MM.1S (cell line): ENCODE data around the gene ANO10.
A peak's percentile ranks its signal among the peaks of the same experiment; 100 is the strongest.

Source experiments
- DNase-seq: peaks from one replicate; pipeline ENCODE4 v3.0.0-alpha.2; 2015
- H2AFZ ChIP-seq: fragments of 300-600 bp; sonication (generic); 2 replicates; pipeline ENCODE4 v1.6.0; 2016; ENCODE audit warnings: antibody characterized with exemption, low read length
- H3F3A ChIP-seq: fragments of 300-600 bp; sonication (generic); 2 replicates; pipeline ENCODE4 v1.6.1; 2016; ENCODE audit warnings: mild to moderate bottlenecking, antibody characterized with exemption, low read length, moderate library complexity, mixed read lengths; ENCODE audit not compliant: insufficient read depth
- H3K27ac ChIP-seq: fragments of 300-600 bp; sonication (generic); 2 replicates; pipeline ENCODE4 v1.5.1; 2016; ENCODE audit warnings: mild to moderate bottlenecking, low read length
- H3K27me3 ChIP-seq: fragments of 300-600 bp; sonication (generic); replicated peaks from 2 replicates; pipeline ENCODE4 v1.6.0; 2016; ENCODE audit warnings: low read length; ENCODE audit not compliant: insufficient read depth
- H3K36me3 ChIP-seq: fragments of 300-600 bp; sonication (generic); replicated peaks from 2 replicates; pipeline ENCODE4 v1.6.1; 2016; ENCODE audit warnings: mild to moderate bottlenecking, low read length, mixed read lengths; ENCODE audit not compliant: insufficient read depth
- H3K4me1 ChIP-seq: fragments of 300-600 bp; sonication (generic); 2 replicates; pipeline ENCODE4 v1.6.1; 2016; ENCODE audit warnings: low read length, mixed read lengths
- H3K4me2 ChIP-seq: fragments of 300-600 bp; sonication (generic); 2 replicates; pipeline ENCODE4 v1.6.0; 2016; ENCODE audit warnings: low read depth, low read length
- H3K4me3 ChIP-seq: fragments of 300-600 bp; sonication (generic); 2 replicates; pipeline ENCODE4 v1.5.1; 2016; ENCODE audit warnings: low read length, mixed read lengths
- H3K79me2 ChIP-seq: fragments of 300-600 bp; sonication (generic); 2 replicates; pipeline ENCODE4 v1.6.1; 2016; ENCODE audit warnings: mixed run types, low read length, mixed read lengths
- H3K9ac ChIP-seq: fragments of 300-600 bp; sonication (generic); 2 replicates; pipeline ENCODE4 v1.6.1; 2016; ENCODE audit warnings: low read length, mixed read lengths
- H3K9me2 ChIP-seq: fragments of 300-600 bp; sonication (generic); replicated peaks from 2 replicates; pipeline ENCODE4 v1.6.1; 2016; ENCODE audit warnings: mild to moderate bottlenecking, low read length, mixed read lengths; ENCODE audit not compliant: insufficient read depth
- H3K9me3 ChIP-seq: fragments of 300-600 bp; sonication (generic); replicated peaks from 2 replicates; pipeline ENCODE4 v1.6.1; 2016; ENCODE audit warnings: mild to moderate bottlenecking, low read length, mixed read lengths; ENCODE audit not compliant: insufficient read depth
- H4K20me1 ChIP-seq: fragments of 300-600 bp; sonication (generic); 2 replicates; pipeline ENCODE4 v1.6.1; 2016; ENCODE audit warnings: mild to moderate bottlenecking, low read length, moderate library complexity, mixed read lengths; ENCODE audit not compliant: insufficient read depth
- EZH2 ChIP-seq: fragments of 300-600 bp; sonication (generic); optimal IDR thresholded peaks from 2 replicates; pipeline ENCODE3; 2017; ENCODE audit warnings: low read depth, mild to moderate bottlenecking, antibody characterized with exemption, low read length, mixed read lengths
- EZH2phosphoT487 ChIP-seq: fragments of 300-600 bp; sonication (generic); IDR thresholded peaks from 2 replicates; pipeline ENCODE4 v1.6.1; 2018; ENCODE audit warnings: antibody characterized with exemption, low read length
- TF ChIP-seq, protein P1 (sequence below): fragments of 300-600 bp; sonication (generic); IDR thresholded peaks from 2 replicates; pipeline ENCODE4 v1.5.1; 2016; ENCODE audit warnings: antibody characterized with exemption, low read length, mixed read lengths

Gene ANO10

DNA sequence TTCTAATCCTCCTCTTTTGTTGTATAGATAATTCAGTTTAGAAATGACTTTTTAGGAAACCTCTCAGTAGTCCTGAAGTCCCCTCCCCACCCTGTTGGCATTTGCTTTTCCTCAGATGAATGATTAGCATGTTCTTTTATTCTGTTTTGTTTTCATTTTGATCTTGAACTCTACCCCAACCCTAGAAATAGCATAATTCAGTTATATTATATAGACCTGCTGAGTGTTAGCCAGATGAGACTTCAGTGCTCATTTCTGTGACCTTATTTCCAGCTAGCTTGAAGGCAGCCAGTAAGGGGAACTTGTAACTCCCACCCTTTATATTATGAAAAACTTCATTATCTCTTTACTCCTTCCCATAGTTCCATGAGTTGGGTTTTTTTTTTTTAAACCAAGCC, 294.2 kb downstream of the ANO10 start:
- H3K9me2 ChIP-seq, result no peaks in the 10 kb centered on the region
- H3K4me2 ChIP-seq, result peak overlapping the region; percentile 23; the same call in 1 of the 2 replicates
- peaks cover 87% of the 10 kb centered on the region for H3K79me2 ChIP-seq
- H3K27ac ChIP-seq, result peak overlapping the region; percentile 46; the same call in 1 of the 2 replicates
- no peaks in the 10 kb centered on the region for H3K9me3 ChIP-seq
- H3K9ac ChIP-seq, result no peak overlapping the region
- H3F3A ChIP-seq, result no peaks in the 10 kb centered on the region; the same call in 1 of the 2 replicates
- DNase-seq, result no peak
- TF ChIP-seq EZH2phosphoT487 (no peak), EZH2 (no peak)
- TF ChIP-seq, protein P1, sequence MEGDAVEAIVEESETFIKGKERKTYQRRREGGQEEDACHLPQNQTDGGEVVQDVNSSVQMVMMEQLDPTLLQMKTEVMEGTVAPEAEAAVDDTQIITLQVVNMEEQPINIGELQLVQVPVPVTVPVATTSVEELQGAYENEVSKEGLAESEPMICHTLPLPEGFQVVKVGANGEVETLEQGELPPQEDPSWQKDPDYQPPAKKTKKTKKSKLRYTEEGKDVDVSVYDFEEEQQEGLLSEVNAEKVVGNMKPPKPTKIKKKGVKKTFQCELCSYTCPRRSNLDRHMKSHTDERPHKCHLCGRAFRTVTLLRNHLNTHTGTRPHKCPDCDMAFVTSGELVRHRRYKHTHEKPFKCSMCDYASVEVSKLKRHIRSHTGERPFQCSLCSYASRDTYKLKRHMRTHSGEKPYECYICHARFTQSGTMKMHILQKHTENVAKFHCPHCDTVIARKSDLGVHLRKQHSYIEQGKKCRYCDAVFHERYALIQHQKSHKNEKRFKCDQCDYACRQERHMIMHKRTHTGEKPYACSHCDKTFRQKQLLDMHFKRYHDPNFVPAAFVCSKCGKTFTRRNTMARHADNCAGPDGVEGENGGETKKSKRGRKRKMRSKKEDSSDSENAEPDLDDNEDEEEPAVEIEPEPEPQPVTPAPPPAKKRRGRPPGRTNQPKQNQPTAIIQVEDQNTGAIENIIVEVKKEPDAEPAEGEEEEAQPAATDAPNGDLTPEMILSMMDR, result no peak
- no peak overlapping the region for H3K4me3 ChIP-seq
- H3K4me1 ChIP-seq, result peaks cover 12% of the 10 kb centered on the region
- H3K36me3 ChIP-seq, result peaks cover 5% of the 10 kb centered on the region; the same call in 1 of the 2 replicates
- H3K27me3 ChIP-seq, result no peaks in the 10 kb centered on the region
- H4K20me1 ChIP-seq, result no peaks in the 10 kb centered on the region
- no peak overlapping the region for H2AFZ ChIP-seq

DNA sequence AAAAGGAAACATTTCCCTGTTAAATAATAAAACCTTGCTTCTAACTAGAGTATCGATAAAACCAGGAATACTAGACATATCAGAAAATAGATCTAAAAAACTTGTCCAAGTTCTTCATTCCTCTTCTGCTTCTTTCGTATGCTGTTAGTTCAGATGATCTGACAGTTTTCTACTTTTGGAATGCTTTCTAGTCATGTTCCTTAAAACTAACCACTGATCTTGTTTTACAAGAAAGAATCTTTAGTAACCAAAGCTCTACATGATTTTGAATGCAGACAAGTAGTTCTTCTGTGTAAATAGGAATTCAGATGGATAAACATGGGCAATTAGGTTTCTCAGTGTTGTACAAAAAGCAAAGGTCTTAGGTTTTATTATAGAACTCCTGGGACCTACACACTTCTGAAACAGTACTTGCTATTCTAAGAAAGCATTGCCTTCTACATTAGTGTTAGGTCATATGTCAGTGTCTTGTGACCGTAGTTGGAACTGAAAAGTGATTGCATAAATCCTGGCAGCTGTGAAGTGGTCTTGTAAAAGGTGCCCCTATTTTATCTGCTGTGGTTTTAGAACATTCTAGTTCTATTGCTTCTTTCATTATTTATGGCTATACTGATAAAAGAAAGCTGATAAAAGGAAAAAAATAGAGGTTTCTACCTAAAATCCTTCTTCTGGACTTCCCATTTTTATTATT, 294.8 kb downstream of the ANO10 start:
- TF ChIP-seq EZH2 (no peak), EZH2phosphoT487 (no peak)
- TF ChIP-seq, protein P1, result no peak
- no peaks in the 10 kb centered on the region for H3K9me3 ChIP-seq
- no peak overlapping the region for H3K4me3 ChIP-seq
- H3K27ac ChIP-seq, result peak overlapping the region; percentile 46; the same call in 1 of the 2 replicates
- H3K27me3 ChIP-seq, result no peaks in the 10 kb centered on the region
- no peak overlapping the region for H2AFZ ChIP-seq
- H3K9me2 ChIP-seq, result no peaks in the 10 kb centered on the region
- peak overlapping the region; percentile 0; the same call in 1 of the 2 replicates for H3K9ac ChIP-seq
- no peaks in the 10 kb centered on the region for H4K20me1 ChIP-seq
- peaks cover 86% of the 10 kb centered on the region for H3K79me2 ChIP-seq
- H3K4me2 ChIP-seq, result peak overlapping the region; percentile 23; the same call in 1 of the 2 replicates
- no peaks in the 10 kb centered on the region for H3K36me3 ChIP-seq
- peaks cover 12% of the 10 kb centered on the region for H3K4me1 ChIP-seq
- peak; percentile 9 for DNase-seq
- no peaks in the 10 kb centered on the region for H3F3A ChIP-seq

DNA sequence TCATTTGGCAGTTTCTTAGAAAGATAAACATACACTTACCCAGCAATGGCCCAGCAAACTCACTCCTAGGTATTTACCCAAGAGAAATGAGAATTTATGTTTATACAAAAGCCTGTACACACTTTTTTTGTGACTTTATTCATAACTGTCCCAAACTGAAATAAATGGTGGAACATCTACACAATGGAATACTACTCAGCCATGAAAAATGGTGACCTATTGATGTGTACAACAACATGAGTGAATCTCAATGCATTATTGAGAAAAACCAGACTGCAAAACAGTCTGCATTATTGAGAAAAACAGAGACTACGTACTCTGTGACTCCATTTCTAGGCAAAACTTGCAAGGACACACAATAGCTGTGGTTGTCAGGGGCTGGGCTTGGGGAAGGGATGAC, 298.3 kb downstream of the ANO10 start:
- Histone ChIP-seq H3K9ac (no peak overlapping the region), H3K27ac (no peak overlapping the region), H3K36me3 (no peaks in the 10 kb centered on the region), H3K9me3 (no peaks in the 10 kb centered on the region), H3K9me2 (no peaks in the 10 kb centered on the region), H3F3A (no peaks in the 10 kb centered on the region), H3K4me1 (peaks cover 12% of the 10 kb centered on the region), H2AFZ (no peak overlapping the region), H3K79me2 (peaks cover 87% of the 10 kb centered on the region), H3K27me3 (no peaks in the 10 kb centered on the region), H3K4me2 (no peak overlapping the region), H4K20me1 (no peaks in the 10 kb centered on the region), H3K4me3 (no peak overlapping the region)
- DNase-seq, result no peak
- TF ChIP-seq, protein P1, result no peak
- no peak for TF ChIP-seq EZH2
- TF ChIP-seq EZH2phosphoT487, result no peak
